ENCODE measurements around the gene PSMG2.
A peak's percentile ranks its signal among the peaks of the same experiment; 100 is the strongest.

PSMG2 gene, protein sequence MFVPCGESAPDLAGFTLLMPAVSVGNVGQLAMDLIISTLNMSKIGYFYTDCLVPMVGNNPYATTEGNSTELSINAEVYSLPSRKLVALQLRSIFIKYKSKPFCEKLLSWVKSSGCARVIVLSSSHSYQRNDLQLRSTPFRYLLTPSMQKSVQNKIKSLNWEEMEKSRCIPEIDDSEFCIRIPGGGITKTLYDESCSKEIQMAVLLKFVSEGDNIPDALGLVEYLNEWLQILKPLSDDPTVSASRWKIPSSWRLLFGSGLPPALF

DNA sequence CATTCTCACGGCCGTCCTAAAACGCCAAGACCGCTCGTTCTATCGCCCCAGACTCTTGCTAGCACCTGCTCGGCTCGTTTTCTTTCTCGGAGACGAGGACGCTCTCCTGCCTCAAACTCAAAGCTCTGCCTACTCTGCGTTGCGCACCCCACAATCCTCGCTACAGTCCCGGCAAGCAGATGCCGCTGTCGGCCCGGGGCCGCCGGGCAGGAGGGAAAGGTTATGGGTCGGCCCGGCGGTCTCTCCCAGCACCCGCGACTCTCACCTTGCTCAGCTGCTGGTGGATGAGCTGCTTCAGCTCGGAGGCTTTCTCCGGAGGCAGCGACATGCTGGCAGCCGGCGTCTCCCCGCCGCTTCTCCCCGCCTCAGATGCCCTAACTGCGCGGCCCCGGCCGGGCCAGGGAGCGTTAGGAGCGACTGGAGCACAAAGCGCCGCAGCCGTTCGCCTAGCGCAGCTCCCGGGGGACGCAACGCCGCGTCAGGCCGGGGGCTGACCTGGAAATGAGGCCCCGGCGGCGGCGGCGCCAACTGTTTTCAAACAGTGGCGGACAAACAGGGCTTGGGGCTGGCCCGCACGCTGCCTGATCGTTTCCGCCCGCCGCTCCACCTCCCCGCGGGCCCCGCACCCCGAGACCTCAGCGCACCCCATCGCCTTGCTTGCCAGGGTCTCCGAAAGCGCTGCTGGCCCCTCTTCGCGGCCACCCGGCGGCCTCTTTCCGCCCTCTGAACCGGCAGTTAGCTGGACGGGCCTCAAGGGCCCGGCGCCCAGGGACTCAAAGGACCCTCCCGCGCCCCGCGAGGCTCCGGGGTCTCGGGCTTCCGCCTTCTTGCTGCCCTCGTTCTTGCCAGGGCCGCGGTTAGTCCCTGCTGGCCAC lies at the start of gene PSMG2, which contains the start of gene CEP76:
Gene PSMG2 (plus strand): TSS at position 822 of the 875 bp plus-strand sequence. CDS start 66 bp downstream, outside the sequence.
Gene CEP76 (minus strand): TSS at position 503 of the 875 bp plus-strand sequence. CDS start 175 bp downstream, at position 328.
- Histone ChIP-seq H3K27ac (peak within 1 kb of the TSS; percentile 85 to 99), H3K4me3 (peak within 1 kb of the TSS; percentile 99)
- peak; percentile 92 for DNase-seq (ENCODE audit: low spot score)
- TF ChIP-seq, protein P1, sequence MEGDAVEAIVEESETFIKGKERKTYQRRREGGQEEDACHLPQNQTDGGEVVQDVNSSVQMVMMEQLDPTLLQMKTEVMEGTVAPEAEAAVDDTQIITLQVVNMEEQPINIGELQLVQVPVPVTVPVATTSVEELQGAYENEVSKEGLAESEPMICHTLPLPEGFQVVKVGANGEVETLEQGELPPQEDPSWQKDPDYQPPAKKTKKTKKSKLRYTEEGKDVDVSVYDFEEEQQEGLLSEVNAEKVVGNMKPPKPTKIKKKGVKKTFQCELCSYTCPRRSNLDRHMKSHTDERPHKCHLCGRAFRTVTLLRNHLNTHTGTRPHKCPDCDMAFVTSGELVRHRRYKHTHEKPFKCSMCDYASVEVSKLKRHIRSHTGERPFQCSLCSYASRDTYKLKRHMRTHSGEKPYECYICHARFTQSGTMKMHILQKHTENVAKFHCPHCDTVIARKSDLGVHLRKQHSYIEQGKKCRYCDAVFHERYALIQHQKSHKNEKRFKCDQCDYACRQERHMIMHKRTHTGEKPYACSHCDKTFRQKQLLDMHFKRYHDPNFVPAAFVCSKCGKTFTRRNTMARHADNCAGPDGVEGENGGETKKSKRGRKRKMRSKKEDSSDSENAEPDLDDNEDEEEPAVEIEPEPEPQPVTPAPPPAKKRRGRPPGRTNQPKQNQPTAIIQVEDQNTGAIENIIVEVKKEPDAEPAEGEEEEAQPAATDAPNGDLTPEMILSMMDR (IDR thresholded peaks at IDR 0.05): no peak

DNA sequence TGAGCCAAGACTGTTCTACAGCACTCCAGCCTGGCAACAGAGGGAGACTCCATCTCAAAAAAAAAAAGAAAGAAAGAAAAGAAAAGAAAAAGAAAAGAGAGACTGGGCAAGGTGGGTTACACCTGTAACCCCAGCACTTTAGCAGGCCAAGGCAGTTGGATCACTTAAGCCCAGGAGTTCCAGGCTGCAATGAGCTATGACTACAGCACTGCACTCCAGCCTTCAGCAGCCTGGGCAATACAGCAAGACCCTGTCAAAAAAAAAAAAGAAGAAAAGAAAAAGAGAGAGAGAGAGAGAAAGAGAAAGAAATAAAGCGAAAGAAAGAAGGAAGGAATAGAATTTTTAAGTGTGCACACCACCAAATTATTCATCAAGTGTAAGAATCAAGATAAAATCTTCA lies 47.9 kb upstream of the PSMG2 start:
- DNase-seq (ENCODE audit: low spot score): no peak
- H3K4me3 ChIP-seq: no peak overlapping the region
- no peak overlapping the region for H3K27ac ChIP-seq
- TF ChIP-seq, protein P1 (IDR thresholded peaks at IDR 0.05): no peak

DNA sequence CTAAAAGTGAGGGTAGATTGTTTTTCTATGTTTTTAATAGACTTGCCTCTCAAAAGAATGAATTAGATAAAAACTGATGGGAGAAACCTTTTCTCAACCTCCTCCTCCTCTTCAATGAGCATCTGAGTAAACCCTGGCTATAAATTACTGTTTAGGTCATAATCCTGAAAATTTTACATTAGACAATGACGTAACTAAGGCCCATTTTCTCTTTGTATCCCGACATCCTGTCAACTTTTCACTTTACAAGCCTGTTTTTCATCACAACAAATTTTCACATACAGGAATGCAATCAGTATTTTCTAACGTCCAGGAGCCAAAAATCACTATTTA lies 46.3 kb upstream of the PSMG2 start:
- H3K27ac ChIP-seq: peak overlapping the region; percentile 97 to 98
- no peak for DNase-seq (ENCODE audit: low spot score)
- H3K4me3 ChIP-seq: peak overlapping the region; percentile 78
- TF ChIP-seq, protein P1 (IDR thresholded peaks at IDR 0.05): no peak

DNA sequence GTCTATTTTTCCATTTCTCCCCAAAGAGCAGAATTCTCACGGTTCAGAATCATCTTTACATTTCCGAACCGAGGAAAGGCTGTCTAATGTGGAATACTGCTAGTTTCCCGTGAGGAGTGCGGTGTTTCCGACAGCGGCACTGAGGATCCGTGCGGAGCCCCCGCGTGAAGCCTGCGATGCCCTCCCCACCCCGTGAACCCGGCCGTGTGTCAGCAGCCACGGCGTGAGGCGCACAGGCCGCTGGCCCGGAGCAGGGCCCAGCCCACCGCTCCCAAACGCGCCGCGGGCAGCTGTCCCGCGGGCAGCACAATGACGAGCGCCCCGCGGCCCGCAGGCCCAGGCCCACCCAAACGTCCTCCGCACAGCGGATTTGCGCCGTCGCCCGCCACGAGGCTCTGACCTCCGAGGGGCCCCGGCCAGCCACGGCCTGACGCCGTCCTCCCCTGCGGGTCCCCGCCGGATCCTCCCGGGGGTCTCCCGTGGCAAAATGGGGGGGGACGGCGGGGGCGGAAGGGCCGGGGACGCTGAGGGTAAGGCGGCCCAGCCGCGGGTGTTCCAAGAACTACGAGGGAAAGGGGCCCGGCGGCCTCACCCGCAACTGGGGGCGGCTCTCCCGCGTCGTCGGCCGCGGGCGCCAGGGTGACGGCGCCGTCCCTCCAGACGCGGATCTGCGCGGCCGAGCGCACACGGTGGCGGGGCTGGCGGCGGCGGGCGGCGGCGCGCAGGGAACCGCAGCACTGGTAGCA lies 45.7 kb upstream of the PSMG2 start:
- peak; percentile 77 for DNase-seq (ENCODE audit: low spot score)
- Histone ChIP-seq H3K4me3 (peak overlapping the region; percentile 78), H3K27ac (peak overlapping the region; percentile 97 to 98)
- TF ChIP-seq, protein P1 (IDR thresholded peaks at IDR 0.05): no peak

DNA sequence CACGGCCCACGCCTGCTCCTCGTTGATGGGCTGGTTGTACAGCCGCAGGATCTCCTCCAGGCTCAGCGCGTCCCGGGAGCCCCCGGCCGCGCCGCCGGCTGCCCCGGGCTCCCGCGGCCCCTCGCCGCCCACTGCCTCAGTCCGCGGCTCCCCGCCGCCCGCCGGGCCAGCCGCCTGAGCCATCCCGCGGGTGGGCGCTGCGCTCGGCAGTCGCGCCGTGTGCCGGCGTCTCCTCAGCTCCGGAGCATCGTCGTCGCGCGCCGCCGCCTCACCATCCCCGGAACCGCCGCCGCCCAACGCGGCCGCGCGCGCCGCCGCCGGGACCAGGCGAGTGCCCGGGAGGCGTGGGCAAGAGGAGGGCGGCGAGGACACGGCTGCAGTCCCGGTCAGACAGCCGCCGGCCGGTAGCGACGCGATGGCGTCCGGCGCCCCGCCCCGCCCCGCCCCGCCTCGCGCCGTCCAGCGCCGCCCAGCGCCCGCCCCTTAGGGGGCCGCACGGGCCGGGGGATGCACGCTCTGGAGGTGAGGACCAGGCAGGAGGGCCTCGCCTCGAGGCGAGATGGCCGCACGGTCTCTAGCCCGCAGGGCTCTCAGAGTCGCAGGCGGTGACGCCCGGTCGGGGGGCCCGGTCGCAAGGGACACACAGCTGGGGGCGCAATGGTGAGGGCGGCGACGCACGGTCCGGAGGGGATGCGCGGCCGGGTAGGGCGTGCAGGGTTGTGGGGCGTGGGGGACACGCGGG lies 45.0 kb upstream of the PSMG2 start, which contains the start of gene SPIRE1:
Gene SPIRE1 (minus strand): TSS at position 424 of the 742 bp plus-strand sequence. CDS start 241 bp downstream, at position 183.
- peak; percentile 83 for DNase-seq (ENCODE audit: low spot score)
- H3K27ac ChIP-seq: peak within 1 kb of the TSS; percentile 97 to 98
- peak within 1 kb of the TSS; percentile 78 for H3K4me3 ChIP-seq
- TF ChIP-seq, protein P1 (IDR thresholded peaks at IDR 0.05): no peak

DNA sequence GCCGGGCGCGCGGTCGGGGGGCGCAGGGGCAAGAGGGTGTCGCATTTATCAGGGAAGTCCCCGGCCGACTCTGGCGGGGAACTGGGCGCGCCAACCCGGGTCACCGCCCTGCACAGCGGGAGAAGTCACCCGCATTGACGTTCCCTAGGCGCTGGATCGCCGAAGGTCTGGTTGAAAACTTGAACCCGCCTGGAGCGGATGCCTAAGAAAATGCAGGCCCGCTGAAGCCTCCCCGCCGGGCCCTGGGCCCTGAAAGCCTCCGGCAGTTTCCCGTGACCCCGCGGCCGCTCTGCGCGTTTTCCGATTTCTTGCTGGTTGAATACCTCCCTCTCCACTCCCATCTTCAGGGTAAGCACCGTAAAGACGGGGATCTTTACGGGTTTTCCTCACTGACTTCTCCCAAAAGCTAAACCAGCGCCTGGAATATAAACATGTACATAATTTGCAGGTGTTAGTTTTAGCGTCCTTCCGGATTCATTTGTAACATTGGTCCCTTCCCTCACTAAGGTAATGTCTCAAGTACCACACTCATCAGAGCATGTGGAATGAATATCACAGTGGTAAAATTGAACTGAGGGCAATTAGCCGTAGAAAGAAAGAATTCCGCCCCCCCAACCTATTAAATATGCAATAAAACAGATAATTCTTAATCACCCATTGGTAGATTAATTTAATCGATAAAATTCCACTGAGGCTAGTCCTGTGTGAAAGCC lies 44.3 kb upstream of the PSMG2 start:
- TF ChIP-seq, protein P1 (IDR thresholded peaks at IDR 0.05): no peak
- H3K27ac ChIP-seq: peak overlapping the region; percentile 97 to 98
- peak overlapping the region; percentile 78 for H3K4me3 ChIP-seq
- no peak for DNase-seq (ENCODE audit: low spot score)

All from coronary artery (tissue), 2 donors.